Ramos (cell line): ENCODE data around the gene TST.

Experiments
- in situ Hi-C: fragments of 300-500 bp; cut with MboI; formaldehyde crosslinking; loops from one replicate; pipeline ENCODE4 v1.14.3; 2022; ENCODE audit warnings: low sequenced_read_pairs; ENCODE audit not compliant: unreplicated experiment

TST gene

GRCh38 chr22:37019309-37020191 is at the start of gene TST, which contains the start of gene MPST:
Gene TST (minus strand): TSS chr22:37019447. CDS start chr22:37018732, 715 bp downstream.
Gene MPST (plus strand): TSS chr22:37019742. CDS start chr22:37019837, 95 bp downstream.
- in situ Hi-C loops, result no loop called here

DNA sequence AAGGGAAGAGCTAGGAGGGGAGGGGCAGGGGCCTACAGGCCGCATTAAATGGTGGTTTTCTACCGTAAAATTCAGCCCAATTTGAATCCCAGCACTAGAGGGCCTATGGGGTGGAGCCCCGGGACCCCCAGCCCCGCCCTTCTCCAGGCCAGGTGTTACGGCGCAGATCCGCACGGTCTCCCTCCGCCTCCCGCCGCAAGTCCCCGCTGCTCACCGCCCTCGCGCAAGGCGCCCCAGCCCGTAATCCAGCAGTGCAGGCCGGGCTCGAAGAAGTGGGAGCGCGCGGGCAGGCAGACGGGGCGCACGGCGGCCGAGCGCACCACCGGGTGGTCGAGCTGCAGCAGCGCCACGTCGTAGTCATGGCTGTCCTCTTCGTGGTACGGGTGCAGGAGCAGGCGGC is 49.6 kb upstream of the TST start:
- in situ Hi-C loops, result no loop called here

DNA sequence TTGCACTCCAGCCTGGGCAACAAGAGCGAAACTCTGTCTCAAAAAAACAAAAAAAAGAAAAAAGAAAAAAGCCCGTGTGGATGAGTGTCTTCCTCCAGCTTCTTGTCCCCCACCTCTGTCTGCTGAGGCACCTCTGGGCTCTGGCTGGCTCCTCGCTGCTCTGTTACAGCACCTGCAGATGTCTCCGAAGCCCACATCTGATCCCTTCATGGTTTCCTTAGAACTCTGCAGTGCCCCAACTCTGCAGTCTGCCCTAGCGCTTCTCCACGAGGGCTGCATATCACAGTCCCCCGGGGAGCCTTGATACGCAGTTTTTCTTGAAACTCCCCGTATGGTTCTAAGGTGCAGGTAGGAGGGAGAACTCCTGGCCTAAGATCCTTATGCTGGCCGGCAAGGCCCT is 48.2 kb upstream of the TST start:
- in situ Hi-C loops, result no loop called here

DNA sequence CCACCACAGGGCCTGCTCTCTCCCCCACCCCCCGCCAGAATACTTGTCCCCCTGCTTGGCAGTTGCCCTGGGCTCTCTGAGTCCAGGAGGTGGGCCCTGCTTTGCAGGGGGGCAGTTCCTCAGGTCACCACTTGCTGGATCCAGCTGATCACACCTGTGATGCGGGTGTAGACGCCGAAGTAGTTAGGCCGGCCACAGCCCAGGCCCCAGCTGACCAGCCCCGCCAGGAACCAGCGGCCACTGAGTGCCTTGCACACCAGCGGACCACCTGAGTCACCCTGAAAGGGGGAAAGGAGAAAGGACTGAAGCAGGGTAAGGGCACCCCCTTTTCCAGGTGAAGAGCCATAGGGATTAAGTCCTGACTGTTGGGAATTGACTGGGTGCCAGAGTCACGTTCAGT is 46.7 kb upstream of the TST start:
- in situ Hi-C loops, result no loop called here

GRCh38 chr22:37065180-37065579 is 45.9 kb upstream of the TST start:
- in situ Hi-C loops, result no loop called here

DNA sequence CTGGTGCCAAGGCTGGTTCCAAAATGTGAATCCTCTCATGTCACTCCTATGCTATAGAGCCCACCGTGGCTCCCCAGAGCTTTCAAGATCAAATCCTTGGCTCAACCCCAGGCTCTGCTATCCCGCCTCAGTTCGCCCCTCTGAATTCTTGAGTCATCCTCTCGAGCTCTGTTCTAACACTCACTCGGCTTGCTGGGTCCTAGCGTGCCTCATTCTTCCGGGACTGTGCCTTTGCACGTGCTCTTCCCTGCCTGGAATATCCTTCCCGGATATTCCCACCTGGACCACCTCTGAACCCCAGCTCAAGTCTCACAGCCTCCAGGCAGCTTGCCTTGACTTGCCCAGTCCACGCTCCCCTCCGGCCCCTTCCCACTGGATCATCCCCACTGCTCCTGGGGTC is 45.3 kb upstream of the TST start:
- in situ Hi-C loops, result no loop called here

DNA sequence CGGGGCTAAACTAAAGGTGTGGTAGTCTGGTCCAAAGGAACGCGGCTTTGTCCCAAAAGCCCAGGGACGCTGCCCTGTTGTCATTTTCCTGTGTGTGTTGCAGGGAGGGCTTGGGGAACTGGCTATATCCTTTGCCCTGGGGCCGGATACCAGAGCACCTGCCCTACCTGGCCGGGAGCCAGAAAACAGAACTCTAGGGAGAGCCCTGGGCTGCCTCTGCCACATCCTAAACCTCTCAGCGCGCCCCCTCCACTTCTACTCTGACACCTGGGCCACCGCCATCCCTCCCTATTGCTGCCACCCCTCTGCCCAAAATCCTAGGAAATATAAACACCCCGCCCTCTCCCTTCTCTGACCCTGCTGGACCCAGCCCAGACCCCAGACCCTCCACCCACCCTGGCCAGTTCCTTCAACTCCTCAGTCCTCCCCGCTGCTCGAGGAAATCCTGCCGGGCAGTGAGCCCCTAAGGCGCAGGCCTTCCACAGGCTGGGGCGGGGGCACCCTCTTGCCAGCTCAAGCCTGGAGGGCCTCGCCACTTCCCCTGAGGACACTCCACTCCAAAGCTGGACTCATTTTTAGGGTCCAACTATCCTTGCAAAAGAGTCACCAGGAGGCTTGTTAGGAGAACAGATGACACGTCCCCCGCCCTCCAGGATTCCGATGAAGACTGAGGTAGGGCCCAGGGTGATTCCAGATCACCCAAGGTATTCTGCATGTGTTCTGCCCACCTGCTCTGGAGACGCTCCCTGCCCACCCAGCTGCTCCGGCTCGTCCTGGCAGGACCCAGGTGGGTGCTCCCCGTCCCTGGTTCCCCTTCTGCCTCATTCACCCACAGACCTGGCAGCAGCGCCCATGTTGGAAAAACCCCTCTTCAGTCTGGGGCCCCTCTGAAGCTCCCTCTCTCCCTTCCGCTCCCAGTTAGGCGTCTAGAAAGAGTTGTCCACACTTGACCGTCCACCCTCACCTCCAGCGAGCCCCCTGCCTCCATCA is 44.5 kb upstream of the TST start:
- in situ Hi-C loops, result no loop called here

DNA sequence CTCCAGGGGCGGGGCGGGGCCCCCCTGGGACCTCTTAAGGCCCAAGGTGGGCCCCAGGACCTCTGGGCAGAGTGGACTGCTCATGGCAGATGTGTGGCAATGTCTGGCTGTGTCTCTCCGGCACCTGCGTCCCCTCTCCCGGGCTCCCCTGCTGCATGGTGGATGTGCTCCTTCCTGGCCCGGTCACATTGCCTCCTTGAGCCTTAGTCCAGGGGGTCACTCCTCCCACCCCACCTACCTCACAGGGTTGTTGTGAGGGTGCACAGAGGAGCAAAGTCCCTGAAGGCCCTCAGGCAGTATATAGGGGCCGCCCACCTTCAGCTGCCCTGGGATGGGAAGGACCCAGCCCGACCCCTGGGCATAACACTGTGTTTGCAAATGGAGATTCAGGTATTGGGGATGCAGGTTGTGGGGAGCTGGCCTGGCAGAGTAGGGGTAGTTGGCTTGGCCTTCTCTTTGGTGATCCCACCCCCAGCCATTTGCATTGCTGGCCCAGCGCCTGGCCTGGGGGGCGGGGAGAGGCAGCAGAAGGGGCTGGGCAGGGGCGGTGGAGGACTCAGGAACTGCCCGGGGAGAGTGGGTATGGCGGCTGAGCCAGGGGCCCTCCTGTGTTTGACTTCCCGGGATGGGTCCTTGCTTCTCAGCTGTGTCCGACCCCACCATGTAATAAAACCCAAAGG is 43.6 kb upstream of the TST start:
- in situ Hi-C loops, result no loop called here

DNA sequence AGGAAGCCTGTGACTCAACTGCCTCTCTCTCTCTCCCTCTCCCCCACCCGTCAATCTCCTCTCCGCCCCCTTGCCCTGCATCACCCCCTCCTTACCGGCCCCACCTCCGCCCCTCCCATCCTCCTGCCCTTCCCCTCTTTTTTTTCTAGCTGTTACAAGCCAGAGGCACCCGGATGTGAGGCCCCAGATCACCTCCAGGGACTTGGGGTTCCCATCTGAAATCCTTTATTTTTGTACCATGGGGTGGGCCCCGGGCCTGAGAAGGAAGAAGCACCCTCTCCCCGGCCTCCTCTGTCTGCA is 43.1 kb upstream of the TST start:
- in situ Hi-C loops, result no loop called here

- in situ Hi-C loops, result no loop called here
Observed at GRCh38 chr22:37061611-37062375, 42.5 kb upstream of the TST start.

DNA sequence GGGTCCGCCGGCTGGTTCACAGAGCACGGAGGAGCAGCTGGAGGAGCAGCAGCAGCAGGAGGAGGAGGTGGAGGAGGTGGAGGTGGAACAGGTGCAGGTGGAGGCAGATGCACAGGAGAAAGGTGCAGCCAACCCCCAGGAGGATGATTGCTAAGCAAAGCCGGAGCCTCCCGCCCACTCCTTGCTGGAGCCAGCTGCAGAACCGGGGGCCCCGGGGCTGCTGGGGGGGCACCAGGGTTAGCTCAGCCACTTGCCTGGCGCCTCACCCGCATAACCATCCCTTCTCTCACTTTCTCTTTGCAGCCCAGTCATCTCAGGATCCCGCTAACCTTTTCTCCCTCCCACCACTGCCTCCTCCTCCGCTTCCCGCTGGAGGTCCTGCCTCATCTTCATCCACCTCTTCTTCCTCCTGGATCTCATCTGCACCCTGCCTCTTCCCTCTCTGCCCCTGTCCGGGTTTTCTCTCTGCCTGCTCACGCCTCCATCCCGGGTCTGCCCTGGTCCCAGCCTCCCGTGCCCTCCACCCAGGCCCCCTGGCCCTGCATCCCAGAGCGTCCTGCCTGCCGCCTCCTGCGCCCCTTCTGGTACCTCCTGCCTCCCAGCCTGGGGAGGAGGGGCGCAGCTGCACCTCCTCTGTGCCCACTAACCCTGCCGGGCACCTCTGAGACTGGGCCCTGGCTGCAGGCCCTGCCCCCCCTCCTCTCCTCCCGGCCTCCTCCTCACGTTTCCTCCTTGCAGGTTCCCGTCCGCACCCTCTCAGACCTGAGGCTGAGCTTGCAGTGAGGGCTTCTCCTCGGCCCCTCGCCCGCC is 41.8 kb upstream of the TST start:
- in situ Hi-C loops, result no loop called here

DNA sequence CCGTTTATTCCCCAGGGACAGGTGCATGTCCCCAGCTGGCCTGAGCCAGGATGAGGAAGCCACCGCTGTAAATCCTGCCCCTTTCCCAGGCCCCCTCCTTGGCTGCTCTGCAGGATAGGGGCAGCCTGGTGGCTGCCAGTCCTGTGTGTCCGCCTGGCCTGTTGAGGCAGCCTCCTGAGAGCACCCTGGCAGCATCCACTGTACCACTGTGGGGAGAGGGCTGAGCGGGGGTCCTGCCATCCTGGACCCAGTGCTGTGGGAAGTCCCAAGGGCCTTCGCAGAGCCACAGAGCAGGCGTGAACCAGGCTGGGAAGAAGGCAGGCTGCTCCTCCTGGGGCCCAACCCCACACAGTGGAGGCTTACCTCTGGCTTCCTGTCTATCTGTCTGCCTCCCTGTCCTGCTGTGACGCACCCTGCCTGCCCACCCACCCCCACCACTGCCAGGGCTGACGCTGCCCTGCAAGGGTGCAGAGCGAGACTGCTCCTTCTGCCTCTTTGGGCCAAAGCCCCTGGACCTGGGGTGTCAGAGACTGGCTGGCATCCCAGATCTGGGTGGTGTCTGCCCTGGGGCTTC is 40.7 kb upstream of the TST start:
- in situ Hi-C loops, result no loop called here

DNA sequence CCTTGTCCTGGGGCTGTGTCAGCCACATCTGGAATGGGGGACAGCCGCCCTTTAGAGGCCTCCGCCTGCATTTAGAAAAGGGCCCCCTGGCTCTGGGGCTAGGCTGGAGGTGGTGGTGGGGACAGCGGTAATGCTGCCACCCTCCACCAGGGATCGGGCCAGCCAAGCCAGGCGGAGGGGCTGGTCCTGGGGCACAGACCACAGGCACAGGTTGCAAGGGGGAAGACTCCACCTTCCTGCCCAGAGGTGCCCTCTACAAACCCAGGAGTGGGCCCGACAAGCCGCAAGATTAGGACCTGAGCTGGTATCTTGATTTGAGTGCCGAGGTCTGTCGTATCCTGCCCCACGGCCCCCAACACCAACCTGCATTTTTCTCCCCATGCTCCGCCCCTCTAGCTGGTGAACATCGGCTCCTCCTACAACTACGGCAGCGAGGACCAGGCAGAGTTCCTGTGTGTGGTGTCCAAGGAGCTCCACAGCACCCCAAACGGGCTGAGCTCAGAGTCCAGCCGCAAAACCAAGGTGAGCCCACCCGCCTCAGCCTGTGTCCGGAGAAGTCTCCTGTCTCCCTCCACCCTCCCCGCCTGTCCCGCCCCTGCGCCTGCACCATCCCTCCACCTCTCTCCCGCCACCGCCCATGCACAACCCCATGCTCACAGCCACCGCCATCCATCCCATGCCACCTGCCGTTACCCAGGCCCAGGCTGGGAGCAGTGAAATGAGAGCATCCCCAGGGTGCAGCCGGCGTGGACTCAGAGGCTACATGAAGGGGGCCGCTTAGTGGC is 39.9 kb upstream of the TST start:
- in situ Hi-C loops, result no loop called here

GRCh38 chr22:37057796-37058510 is 38.7 kb upstream of the TST start:
- in situ Hi-C loops, result no loop called here

GRCh38 chr22:37057226-37057625 is 38.0 kb upstream of the TST start:
- in situ Hi-C loops, result no loop called here

GRCh38 chr22:37056246-37056645 is 37.0 kb upstream of the TST start:
- in situ Hi-C loops, result no loop called here

GRCh38 chr22:37054600-37055365 is 35.5 kb upstream of the TST start:
- in situ Hi-C loops, result no loop called here
